Calu3 (cell line): ENCODE results near the gene ITIH4. TPM values are rescaled to one million over a fixed set of nuclear protein-coding genes. Genes with fewer than 3 reads are reported as not detected.
A peak's percentile ranks its signal among the peaks of the same experiment; 100 is the strongest.

Experiments used
- Bru-seq: library from RNA; stranded (reverse); fragments of 400-500 nt; gene quantifications from one replicate; lab custom pipeline; 2021; lab: Mats Ljungman, UMichigan
- BruChase-seq, 2 experiments: library from RNA; stranded (reverse); fragments of 400-500 nt; gene quantifications; one replicate each; lab custom pipeline; 2021; lab: Mats Ljungman, UMichigan
- BruUV-seq: library from RNA; stranded (reverse); fragments of 400-500 nt; replicated peaks from 2 replicates; lab custom pipeline; 2021; lab: Mats Ljungman, UMichigan
- CTCF ChIA-PET: fragments of 300-600 bp; sonication (Branson Sonifier 250); formaldehyde crosslinking; loops from one replicate; lab custom pipeline; 2022; ENCODE audit warnings: antibody characterized with exemption; lab: Charles Lee
- DNase-seq: peaks from one replicate; pipeline ENCODE4 v3.0.0; 2022
- H3K27ac Mint-ChIP-seq: one replicate; pipeline ENCODE4 v1.8.0; 2022; ENCODE audit warnings: mixed read lengths; ENCODE audit not compliant: unreplicated experiment
- H3K27me3 Mint-ChIP-seq: one replicate; pipeline ENCODE4 v1.8.0; 2022; ENCODE audit warnings: mixed read lengths; ENCODE audit not compliant: unreplicated experiment
- H3K36me3 Mint-ChIP-seq: one replicate; pipeline ENCODE4 v1.8.0; 2022; ENCODE audit warnings: mild to moderate bottlenecking, moderate library complexity, mixed read lengths; ENCODE audit not compliant: insufficient read depth, unreplicated experiment
- H3K4me1 Mint-ChIP-seq: one replicate; pipeline ENCODE4 v1.8.0; 2022; ENCODE audit warnings: mild to moderate bottlenecking, low read depth, mixed read lengths; ENCODE audit not compliant: unreplicated experiment
- H3K4me3 Mint-ChIP-seq: one replicate; pipeline ENCODE4 v1.8.0; 2022; ENCODE audit warnings: mild to moderate bottlenecking, low read depth, moderate library complexity, mixed read lengths; ENCODE audit not compliant: unreplicated experiment
- H3K9me3 Mint-ChIP-seq: one replicate; pipeline ENCODE4 v1.8.0; 2022; ENCODE audit warnings: low read depth, mixed read lengths; ENCODE audit not compliant: unreplicated experiment
- intact Hi-C: fragments of 100-400 bp; cut with micrococcal nuclease; formaldehyde crosslinking; loops from one replicate; pipeline ENCODE4 v1.10.0; 2022; ENCODE audit not compliant: unreplicated experiment
- long read RNA-seq: library from polyadenylated mRNA; stranded (forward); transcript quantifications from one replicate; pipeline ENCODE4 v2.0.0, GENCODE V29; 2022
- total RNA-seq: library from RNA; stranded (reverse); gene quantifications from 2 replicates; pipeline ENCODE4 v1.2.3, GENCODE V29; 2022
- TF ChIP-seq, protein P1 (sequence below): fragments of 200-600 bp; IDR thresholded peaks from one replicate; pipeline ENCODE4 v1.8.0; 2022; ENCODE audit warnings: antibody characterized with exemption; ENCODE audit not compliant: unreplicated experiment

Gene ITIH4
- total RNA-seq (1.6 and 3.0 TPM in 2 replicates), Bru-seq, nascent RNA (percentile 23 among the genes with signal in this experiment), BruChase-seq, experiment 1, labeled RNA remaining after a 6-hour chase (percentile 32 among the genes with signal in this experiment), BruChase-seq, experiment 2, labeled RNA remaining after a 2-hour chase (not detected)
- long read RNA-seq = 0 reads

DNA sequence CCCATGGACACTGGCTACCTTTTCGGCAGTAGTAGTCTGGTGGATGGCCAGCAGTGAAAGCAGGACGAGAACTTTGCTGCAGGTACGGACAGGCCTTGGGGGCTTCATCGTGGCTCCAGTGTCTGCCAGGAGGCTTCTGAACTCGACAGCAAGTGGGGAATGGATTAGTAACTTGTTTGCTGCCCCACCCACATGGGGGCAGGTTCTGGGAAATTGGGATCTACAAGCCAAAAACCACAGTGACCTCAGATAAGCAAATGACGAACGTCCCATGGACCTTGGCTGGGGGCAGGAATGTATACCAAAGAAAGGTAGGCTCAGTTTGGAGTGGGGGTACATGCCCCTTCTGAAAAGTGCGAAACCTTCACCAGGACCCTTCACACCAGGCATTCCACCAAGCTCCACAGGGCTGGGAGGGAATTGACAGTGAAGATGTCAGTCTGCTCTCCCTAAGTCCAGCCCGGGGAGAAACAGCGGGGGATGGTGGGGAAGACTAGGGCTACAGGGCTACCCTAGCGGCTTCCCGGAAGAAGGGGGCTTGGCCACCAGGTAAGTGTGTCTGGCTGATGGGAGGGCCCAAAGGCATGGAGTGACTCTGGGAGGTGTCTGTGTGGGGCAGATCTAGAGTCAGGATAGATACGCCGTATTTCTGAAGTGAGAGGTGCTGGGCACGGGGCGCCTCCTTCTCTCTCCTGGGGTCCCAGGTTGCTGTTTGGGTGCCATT lies at the start of gene ITIH4:
ITIH4 (minus strand) TSS at position 138 of the 724 bp plus-strand sequence; CDS start at position 108, 30 bp downstream.
- intact Hi-C loops = no loop called here
- Mint-ChIP-seq H3K4me1 (peaks cover 27% of the 10 kb centered on the region), H3K27me3 (no peaks in the 10 kb centered on the region), H3K9me3 (no peaks in the 10 kb centered on the region), H3K36me3 (no peaks in the 10 kb centered on the region), H3K27ac (no peak within 1 kb of the TSS), H3K4me3 (no peak within 1 kb of the TSS)
- no TSS peak for BruUV-seq
- DNase-seq = no peak
- CTCF ChIA-PET = interaction anchor here (0.9 kb wide), 1 partner anchor 10 kb away, joined by 3 read pairs; no protein-coding TSS in a partner anchor
- TF ChIP-seq, protein P1, sequence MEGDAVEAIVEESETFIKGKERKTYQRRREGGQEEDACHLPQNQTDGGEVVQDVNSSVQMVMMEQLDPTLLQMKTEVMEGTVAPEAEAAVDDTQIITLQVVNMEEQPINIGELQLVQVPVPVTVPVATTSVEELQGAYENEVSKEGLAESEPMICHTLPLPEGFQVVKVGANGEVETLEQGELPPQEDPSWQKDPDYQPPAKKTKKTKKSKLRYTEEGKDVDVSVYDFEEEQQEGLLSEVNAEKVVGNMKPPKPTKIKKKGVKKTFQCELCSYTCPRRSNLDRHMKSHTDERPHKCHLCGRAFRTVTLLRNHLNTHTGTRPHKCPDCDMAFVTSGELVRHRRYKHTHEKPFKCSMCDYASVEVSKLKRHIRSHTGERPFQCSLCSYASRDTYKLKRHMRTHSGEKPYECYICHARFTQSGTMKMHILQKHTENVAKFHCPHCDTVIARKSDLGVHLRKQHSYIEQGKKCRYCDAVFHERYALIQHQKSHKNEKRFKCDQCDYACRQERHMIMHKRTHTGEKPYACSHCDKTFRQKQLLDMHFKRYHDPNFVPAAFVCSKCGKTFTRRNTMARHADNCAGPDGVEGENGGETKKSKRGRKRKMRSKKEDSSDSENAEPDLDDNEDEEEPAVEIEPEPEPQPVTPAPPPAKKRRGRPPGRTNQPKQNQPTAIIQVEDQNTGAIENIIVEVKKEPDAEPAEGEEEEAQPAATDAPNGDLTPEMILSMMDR = no peak

DNA sequence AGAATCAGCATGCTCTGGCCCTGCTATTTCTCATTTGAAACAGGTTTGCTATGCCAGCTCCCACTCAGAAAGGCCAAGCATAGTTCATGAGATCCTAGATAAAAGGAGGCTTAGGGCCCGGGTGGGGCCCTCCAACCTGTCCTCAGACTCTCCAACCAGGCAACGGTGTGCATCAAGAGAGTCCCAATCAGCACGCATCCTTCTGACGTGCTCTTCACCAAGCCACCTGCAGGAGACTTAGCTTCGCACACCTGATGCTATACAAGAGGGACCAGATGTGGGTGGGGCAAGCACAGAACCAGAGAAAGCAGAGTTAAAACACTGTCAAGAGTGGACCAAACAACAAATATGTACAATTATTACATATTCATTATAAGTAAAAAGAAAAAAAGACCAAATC lies 49.6 kb upstream of the ITIH4 start:
- Mint-ChIP-seq H3K4me3 (no peak overlapping the region), H3K27me3 (no peaks in the 10 kb centered on the region), H3K9me3 (no peaks in the 10 kb centered on the region), H3K36me3 (no peaks in the 10 kb centered on the region), H3K27ac (no peak overlapping the region), H3K4me1 (no peaks in the 10 kb centered on the region)
- intact Hi-C loops = no loop called here
- no peak for DNase-seq
- TF ChIP-seq, protein P1 = no peak
- CTCF ChIA-PET = no interaction called here
- BruUV-seq = no TSS peak

DNA sequence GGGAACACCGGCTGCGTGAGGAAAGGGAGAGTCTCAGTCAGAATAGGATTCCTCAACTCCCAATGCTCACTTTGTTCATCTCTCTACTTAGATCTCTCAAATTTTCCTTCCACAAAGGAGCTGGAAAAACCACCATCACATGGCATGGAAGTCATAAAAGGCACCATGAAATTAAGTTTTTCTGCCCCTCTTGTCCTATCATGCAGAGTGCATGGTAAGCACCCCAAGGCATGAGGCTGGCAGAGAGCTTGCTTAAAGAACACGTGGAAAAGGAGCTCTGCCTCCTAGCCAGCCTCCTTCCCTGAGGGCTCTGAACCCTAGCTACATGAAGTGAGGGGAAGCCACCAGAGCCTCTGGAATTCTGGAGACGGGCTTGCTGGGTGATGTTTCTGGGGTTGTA lies 49.1 kb upstream of the ITIH4 start:
- CTCF ChIA-PET = no interaction called here
- TF ChIP-seq, protein P1 = no peak
- no peaks in the 10 kb centered on the region for H3K36me3 Mint-ChIP-seq
- no TSS peak for BruUV-seq
- H3K27ac Mint-ChIP-seq = no peak overlapping the region
- H3K27me3 Mint-ChIP-seq = no peaks in the 10 kb centered on the region
- no peak overlapping the region for H3K4me3 Mint-ChIP-seq
- intact Hi-C loops = no loop called here
- H3K9me3 Mint-ChIP-seq = no peaks in the 10 kb centered on the region
- H3K4me1 Mint-ChIP-seq = no peaks in the 10 kb centered on the region
- DNase-seq = no peak

DNA sequence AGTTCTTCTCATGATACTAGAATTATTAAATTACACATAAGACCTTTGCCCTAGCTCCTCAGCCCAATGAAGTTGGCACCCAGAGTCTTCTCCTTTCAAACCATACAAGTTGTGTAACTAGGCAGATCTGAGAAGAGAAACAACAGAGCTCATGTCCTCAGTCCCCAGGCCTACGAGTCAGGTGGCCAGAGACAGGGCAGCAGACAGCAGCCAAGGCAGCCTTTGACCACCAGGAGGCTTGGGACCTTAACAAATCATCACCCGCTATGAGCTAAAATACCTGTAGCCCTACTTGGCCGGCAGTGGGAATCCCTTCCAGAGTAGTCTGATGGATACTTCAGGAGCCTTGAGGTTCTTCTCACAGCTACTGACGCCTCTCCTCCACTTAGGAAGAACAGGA lies 48.6 kb upstream of the ITIH4 start:
- Mint-ChIP-seq H3K4me1 (no peaks in the 10 kb centered on the region), H3K36me3 (no peaks in the 10 kb centered on the region), H3K4me3 (no peak overlapping the region), H3K27me3 (no peaks in the 10 kb centered on the region), H3K27ac (no peak overlapping the region), H3K9me3 (no peaks in the 10 kb centered on the region)
- TF ChIP-seq, protein P1 = no peak
- CTCF ChIA-PET = no interaction called here
- intact Hi-C loops = no loop called here
- BruUV-seq = no TSS peak
- DNase-seq = no peak
